HuH-7.5 (cell line): ENCODE results near the gene PBX3.

Experiments used
- DNase-seq: peaks from one replicate; pipeline ENCODE4 v3.0.0; 2011; ENCODE audit warnings: low spot score

The PBX3 gene

DNA sequence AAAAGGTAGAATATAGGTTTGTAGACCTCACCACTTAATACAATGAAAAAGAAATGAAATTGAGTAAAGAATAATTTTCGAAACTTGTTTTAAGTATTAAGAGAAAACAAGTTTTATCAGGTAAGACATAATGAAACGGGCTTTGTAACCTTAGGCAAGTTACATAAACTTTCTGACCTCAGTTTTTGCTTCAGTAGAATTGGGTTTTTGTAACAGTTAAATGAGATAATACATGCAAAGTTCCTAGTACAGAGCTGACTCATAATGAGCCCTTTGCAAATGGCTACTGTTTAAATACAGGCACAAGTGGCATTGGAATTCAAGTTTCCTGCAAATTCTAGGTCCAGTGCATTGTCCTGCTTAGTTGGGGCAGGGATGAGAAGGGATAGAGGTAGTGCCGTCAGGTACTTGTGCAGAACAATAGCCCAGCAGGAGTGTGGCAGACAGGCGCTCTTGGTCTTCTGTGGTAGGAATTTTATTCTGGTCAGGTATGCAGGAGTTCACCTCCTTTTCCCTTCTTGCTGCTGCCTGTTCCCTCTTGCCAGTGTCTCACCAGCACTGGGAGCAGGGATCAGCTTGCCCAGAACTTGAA is 203.8 kb downstream of the PBX3 start:
- DNase-seq = no peak

- DNase-seq = peak; percentile 13
These were observed 206.3 kb downstream of the PBX3 start for GRCh38 chr9:125953314-125954019.

GRCh38 chr9:125956102-125956501 is 208.9 kb downstream of the PBX3 start:
- DNase-seq = no peak

GRCh38 chr9:125959315-125959714 is 212.1 kb downstream of the PBX3 start:
- DNase-seq = no peak

DNA sequence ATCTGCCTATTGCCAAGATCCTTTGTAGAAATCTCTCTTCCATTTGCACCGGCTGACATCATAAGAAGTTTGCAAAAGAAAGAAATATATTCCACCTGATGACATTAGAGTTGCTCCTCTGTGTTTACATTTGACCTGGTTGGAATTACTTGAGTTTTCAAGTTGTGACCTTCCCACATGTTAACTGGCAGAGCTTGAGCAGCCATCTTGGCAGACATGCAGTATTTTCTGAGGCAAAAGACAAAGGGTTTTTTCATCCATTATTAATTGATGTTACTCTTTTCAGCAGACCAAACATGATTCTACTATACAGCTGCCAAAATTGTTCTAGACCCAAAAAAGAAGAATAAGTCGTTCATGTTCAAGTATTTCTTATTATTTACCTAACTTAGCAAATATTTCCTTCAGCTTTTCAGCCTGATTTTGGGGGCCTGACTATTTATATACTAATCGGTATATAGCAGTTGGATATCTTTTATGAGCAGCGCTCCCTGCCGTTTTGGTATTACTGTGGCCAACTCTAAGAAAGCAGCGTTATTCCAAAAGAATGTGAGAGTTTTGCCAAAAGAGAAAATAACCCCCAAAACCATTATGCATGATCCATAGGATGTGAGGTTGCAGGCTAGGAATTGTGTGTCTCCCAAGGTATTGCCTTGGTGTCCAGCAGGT is 212.9 kb downstream of the PBX3 start:
- no peak for DNase-seq

DNA sequence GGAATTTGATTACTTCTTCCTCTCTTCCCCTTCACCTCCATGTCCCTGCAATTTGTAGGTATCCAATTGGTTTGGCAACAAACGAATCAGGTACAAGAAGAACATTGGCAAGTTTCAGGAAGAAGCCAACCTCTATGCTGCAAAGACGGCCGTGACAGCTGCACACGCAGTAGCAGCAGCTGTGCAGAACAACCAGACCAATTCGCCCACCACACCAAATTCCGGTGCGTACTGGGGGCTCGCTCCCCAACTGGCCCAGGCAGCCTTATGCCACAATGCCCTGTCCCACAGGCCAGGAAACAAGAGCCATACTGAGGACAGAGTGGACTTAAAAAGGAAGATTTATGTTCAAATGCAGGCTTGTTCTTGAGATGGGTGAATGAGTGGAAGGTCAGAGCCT is 213.5 kb downstream of the PBX3 start:
- DNase-seq = no peak

DNA sequence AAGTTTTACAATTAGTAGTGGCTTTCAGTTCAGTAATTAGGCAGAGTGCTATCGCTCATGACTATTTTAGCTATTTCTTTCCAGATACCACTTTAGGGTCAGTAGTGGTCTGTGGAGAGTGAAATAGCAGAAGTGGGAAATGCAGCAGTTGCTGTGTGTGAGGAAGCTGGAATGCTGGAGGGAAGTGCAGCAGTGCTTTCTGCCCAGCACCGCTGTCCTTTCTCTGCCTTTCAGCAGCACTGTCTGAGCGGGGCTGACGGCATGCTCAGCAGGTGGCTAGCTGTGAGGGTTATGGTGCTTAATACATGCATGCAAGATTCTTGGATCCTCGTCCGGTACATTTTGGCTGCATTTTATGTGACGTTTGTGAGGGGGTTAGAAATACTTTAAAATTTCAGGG is 213.9 kb downstream of the PBX3 start:
- no peak for DNase-seq

DNA sequence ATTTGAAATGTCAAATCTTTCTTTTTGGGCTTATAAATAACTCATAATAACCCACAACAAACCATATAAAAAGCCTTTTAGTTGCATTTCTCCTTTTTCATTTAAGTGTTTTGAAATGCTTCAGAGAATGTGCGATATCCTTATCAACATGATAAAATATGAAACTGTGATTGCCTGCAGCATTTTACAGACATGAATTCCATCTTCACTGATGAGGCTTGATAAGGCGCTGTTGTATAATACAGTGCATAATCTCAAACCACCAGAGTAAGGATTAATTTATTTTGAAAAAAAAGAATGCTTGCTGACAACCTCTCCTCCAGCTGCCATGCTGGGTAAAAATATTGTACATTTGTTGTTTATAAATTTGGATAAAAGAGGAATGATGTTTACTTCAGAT is 216.8 kb downstream of the PBX3 start:
- no peak for DNase-seq

- no peak for DNase-seq
These were observed 217.6 kb downstream of the PBX3 start for GRCh38 chr9:125964702-125965225.

GRCh38 chr9:125965477-125965876 is 218.3 kb downstream of the PBX3 start:
- DNase-seq = no peak

DNA sequence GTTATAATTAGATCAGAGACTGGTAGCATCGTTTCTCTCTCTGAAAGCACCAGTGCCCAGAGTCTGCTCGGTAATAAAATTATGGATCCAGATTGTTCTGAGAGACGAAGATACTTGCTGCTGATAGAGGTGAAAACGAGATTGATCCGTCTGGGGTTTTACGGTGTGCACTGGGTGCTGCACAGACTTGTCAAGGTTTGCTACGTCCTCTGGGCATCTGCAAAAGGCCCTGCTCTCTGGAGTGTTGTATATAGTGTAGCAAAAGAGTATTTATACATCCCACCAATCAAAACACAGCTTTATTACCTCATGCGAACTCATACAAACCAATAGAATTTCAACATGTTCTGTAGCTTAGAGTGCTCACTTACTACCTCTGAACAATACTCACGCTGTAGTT is 219.3 kb downstream of the PBX3 start:
- DNase-seq = no peak

DNA sequence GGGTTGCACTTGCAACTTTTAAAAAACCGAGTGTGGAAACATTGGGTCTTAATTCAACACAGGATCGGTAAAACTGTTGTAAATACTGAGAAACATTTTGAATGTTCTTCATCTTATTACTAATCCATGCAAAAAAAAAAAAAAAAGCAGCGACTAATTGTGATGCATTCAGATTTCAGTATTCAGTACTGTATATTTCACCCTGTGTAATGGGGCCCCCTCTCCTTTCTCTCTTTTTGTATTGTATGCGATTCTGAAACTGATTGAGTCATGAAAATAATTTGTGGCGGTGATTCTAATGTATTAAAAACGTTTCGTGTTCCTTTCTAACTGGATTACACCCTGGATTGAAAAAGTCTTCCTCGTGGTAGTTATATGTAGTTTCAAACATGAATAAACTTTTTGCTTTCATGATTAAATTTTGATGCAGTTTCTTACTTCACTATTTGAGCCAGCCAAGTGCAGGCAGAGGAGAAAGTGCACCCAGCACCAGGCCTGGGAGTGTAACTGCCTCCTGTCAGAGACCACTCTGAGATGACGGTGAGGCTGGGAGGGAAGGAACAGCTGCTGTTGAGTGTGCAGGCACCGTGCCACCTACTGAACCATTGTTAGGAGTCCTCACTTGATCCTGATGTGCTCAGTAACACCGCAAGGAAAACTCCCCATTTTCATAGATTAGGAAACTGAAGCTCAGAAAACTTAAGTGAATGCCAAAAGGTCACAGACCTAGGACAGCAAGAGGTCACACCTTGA is 220.0 kb downstream of the PBX3 start:
- DNase-seq = no peak

- no peak for DNase-seq
These were observed 221.7 kb downstream of the PBX3 start for GRCh38 chr9:125968714-125969374.

GRCh38 chr9:125969462-125969861 is 222.3 kb downstream of the PBX3 start:
- DNase-seq = no peak

DNA sequence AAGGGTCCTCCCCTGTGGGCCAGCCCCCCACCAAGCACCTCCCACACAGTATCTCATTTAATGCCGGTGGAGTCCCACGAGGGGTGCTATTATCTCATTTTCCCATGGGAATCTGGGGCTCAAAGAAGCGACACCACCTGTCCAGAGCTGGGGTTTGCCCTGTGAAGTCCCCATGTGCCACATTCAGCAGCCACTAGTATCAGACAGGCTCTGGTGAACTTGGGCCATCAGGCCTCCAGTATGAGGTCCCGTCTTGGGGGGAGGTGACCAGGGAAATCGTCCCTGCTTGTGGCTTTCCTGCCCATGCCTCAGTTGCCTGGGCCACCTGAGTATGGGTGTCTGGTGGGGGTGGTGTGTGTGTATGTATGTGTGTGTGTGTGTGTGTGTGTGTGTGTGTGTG is 222.7 kb downstream of the PBX3 start:
- no peak for DNase-seq

- no peak for DNase-seq
These were observed 223.2 kb downstream of the PBX3 start for GRCh38 chr9:125970340-125970739.

DNA sequence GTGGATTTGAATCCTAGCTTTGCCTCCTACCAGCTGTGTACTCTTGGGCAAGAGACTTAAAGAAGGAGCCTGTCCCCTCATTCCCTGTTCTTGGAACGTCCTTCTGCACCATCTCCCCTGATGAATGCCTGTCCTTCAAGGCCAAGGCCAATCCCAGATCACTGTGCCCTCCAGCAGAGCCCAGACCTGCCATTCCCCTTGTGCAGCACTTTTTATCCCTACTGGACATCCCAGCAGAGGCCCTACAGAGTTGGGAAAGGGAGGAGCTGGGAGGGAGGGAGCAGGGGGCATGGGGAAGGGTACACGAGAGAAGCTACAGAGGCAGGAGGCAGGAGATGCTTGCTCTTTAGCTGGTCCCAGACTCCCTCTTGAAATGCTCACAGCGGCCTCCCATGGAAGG is 223.9 kb downstream of the PBX3 start:
- DNase-seq = no peak

- DNase-seq = no peak
These were observed 225.0 kb downstream of the PBX3 start for GRCh38 chr9:125972012-125972729.

- no peak for DNase-seq
These were observed 226.4 kb downstream of the PBX3 start for GRCh38 chr9:125973547-125973946.

DNA sequence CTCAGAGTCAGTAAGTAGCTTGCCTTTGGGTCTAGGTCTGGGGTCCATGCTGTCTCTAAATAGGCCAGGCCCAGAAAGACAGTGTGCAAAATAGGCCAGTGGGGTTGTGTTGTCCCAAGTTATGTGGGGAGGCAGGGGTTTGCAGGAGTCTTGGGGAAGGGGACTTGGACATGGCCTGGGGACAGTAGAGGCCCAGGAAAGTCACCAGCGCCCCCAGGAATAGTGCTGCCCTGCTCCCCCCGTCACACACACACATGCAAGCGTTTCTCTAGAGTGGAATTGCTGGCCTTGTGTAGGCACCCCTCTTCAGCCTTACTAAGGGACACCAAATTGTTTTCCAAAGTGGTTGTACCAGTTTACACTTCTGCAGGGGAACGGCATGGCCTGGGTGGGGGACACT is 227.5 kb downstream of the PBX3 start:
- DNase-seq = no peak

- no peak for DNase-seq
These were observed 230.1 kb downstream of the PBX3 start for GRCh38 chr9:125977223-125977622.
